CD4-positive, alpha-beta memory T cell (primary cell): Measurements from ENCODE around the gene LHFPL3. TPM values are rescaled to one million over a fixed set of nuclear protein-coding genes. Genes with fewer than 3 reads are reported as not detected.

ENCODE experiments used
- CTCF ChIA-PET: fragments of 350-600 bp; sonication (Branson Sonifier 250); formaldehyde crosslinking; loops from one replicate; lab custom pipeline; 2021; ENCODE audit warnings: inconsistent platforms; ENCODE audit not compliant: partially characterized antibody; lab: Charles Lee
- POLR2A ChIA-PET: fragments of 350-600 bp; sonication (Branson Sonifier 250); formaldehyde crosslinking; loops from one replicate; lab custom pipeline; 2021; ENCODE audit not compliant: partially characterized antibody; lab: Charles Lee
- DNase-seq, 5 donors: peaks; one replicate each; pipeline versions ENCODE4 v3.0.0 to v3.0.0-alpha.2; 2020 to 2022; ENCODE audit warnings: mixed read lengths in 1 of 5
- H3K27ac ChIP-seq: one replicate; pipeline ENCODE4 v1.7.0; 2013; ENCODE audit warnings: low read depth, low read length
- H3K27me3 ChIP-seq: 2 replicates; pipeline ENCODE4 v1.7.0; 2013; ENCODE audit warnings: mild to moderate bottlenecking, low read length, moderate library complexity; ENCODE audit not compliant: insufficient read depth
- H3K36me3 ChIP-seq: 2 replicates; pipeline ENCODE4 v1.7.0; 2013; ENCODE audit warnings: mild to moderate bottlenecking, low read length, moderate library complexity; ENCODE audit not compliant: insufficient read depth
- H3K4me1 ChIP-seq: 2 replicates; pipeline ENCODE4 v1.7.0; 2013; ENCODE audit warnings: mild to moderate bottlenecking, low read length, moderate library complexity; ENCODE audit not compliant: insufficient read depth
- H3K4me3 ChIP-seq, 2 donors: one replicate each; pipeline ENCODE4 v1.7.0; 2013; ENCODE audit warnings: low read length in 2 of 2, mild to moderate bottlenecking in 1 of 2
- H3K9me3 ChIP-seq, 2 donors: one replicate each; pipeline ENCODE4 v1.7.0; 2013; ENCODE audit warnings: low read length in 2 of 2, control low read depth in 1 of 2; ENCODE audit not compliant: control insufficient read depth in 1 of 2
- H3K27ac Mint-ChIP-seq, 7 donors: one replicate each; pipeline ENCODE4 v1.8.0; 2020 to 2021; ENCODE audit warnings: mixed read lengths in 7 of 7, mild to moderate bottlenecking in 6 of 7, inconsistent platforms in 3 of 7, moderate library complexity in 3 of 7
- H3K27me3 Mint-ChIP-seq, 2 donors: one replicate each; pipeline ENCODE4 v1.8.0; 2020 to 2021; ENCODE audit warnings: mixed read lengths in 2 of 2
- H3K36me3 Mint-ChIP-seq, 2 donors: one replicate each; pipeline ENCODE4 v1.8.0; 2020 to 2021; ENCODE audit warnings: mixed read lengths in 2 of 2, inconsistent platforms in 1 of 2, mild to moderate bottlenecking in 1 of 2
- H3K4me1 Mint-ChIP-seq, 4 donors: one replicate each; pipeline ENCODE4 v1.8.0; 2020 to 2021; ENCODE audit warnings: mixed read lengths in 4 of 4, mild to moderate bottlenecking in 1 of 4
- H3K4me3 Mint-ChIP-seq, 8 donors: one replicate each; pipeline ENCODE4 v1.8.0; 2020 to 2021; ENCODE audit warnings: mixed read lengths in 8 of 8, mild to moderate bottlenecking in 7 of 8, moderate library complexity in 6 of 8, inconsistent platforms in 3 of 8
- H3K9me3 Mint-ChIP-seq, 8 donors: one replicate each; pipeline ENCODE4 v1.8.0; 2020 to 2021; ENCODE audit warnings: mixed read lengths in 8 of 8, mild to moderate bottlenecking in 5 of 8, inconsistent platforms in 3 of 8, moderate library complexity in 1 of 8
- intact Hi-C: fragments of 100-400 bp; cut with micrococcal nuclease; formaldehyde crosslinking; loops from one replicate; pipeline ENCODE4 v1.15.1; 2023
- polyA plus RNA-seq, 2 donors: library from polyadenylated mRNA; unstranded; fragments of 300-500 nt; fragmentation: Illumina TruSeq; gene quantifications; one replicate each; pipeline ENCODE4 v1.2.3, GENCODE V29; 2021
- total RNA-seq, 2 experiments: library from RNA; stranded (reverse); gene quantifications; one replicate each; pipeline ENCODE4 v1.2.3, GENCODE V29; 2021

LHFPL3 gene
- total and polyA plus RNA-seq, 4 experiments from 2014 or later, result not detected

DNA sequence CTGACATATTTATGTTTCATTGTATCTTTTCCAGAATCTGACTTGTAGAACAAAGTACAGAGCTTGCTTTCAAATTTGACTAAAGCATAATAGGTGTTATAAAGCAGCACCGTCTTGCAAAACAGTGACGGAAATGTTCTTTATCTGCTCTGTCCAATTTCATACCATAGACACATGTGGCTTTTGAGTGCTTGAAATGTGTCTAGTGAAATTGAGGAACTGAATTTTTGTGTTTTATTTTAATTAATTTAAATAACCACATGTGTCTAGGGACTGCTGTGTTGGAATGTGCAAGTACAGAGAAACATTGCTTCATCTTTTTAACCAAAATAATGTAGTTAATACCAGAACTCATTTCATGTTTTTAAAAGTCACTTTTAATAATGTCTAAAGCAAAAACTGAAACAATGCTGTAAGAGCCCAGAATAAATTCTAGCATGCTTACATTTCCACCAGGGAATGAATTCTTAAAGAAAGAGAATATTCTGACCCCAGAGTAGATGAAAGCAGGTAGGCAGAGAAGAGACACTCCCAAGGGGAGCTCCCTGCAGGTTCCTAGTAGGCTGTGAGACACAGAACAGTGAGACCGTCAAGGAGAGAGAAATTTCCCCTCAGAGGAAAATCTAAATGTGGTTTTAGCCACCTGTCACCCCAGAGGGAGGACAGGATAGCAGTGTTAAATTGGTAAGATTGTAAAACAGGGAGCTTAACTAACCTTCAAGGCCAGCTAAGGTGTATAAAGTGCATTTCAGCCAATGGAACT, 510.3 kb downstream of the LHFPL3 start:
- H3K4me3 ChIP-seq, result no peak overlapping the region
- H3K4me3 Mint-ChIP-seq, result no peak overlapping the region
- intact Hi-C loops, result no loop called here
- H3K36me3 Mint-ChIP-seq, result no peaks in the 10 kb centered on the region
- H3K36me3 ChIP-seq, result no peaks in the 10 kb centered on the region
- no peaks in the 10 kb centered on the region for H3K4me1 Mint-ChIP-seq
- ChIA-PET CTCF (interaction anchor here (2.2 kb wide), 1 partner anchor 10 kb away, joined by 13 read pairs; no protein-coding TSS in a partner anchor), POLR2A (no interaction called here)
- no peaks in the 10 kb centered on the region for H3K27me3 ChIP-seq
- H3K27ac ChIP-seq, result no peak overlapping the region
- peaks cover 12 to 22% of the 10 kb centered on the region in 2 donors for H3K27me3 Mint-ChIP-seq
- H3K27ac Mint-ChIP-seq, result no peak overlapping the region
- no peaks in the 10 kb centered on the region for H3K9me3 Mint-ChIP-seq
- no peak for DNase-seq
- no peaks in the 10 kb centered on the region for H3K9me3 ChIP-seq
- no peaks in the 10 kb centered on the region for H3K4me1 ChIP-seq

DNA sequence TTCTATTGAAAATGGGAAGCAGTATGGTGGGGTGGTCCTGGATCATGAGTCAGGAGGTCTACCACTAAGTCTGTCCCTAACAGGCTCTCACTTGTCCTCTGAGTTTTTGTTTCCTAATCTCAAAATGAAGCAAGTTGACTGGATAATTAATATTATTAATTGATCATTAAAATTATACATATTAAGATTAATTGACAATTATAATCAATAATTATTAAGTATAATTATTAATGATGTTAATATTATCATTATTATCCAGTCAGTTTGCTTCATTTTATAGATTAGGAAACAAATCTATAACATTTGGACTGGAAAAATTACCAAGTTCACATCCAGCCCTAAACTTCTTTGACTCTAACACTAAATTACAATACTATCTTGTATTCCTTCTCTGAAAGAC, 511.4 kb downstream of the LHFPL3 start:
- H3K27ac ChIP-seq, result no peak overlapping the region
- no peak overlapping the region for H3K4me3 Mint-ChIP-seq
- peaks cover 16% of the 10 kb centered on the region in 2 donors for H3K27me3 Mint-ChIP-seq
- no peaks in the 10 kb centered on the region for H3K36me3 ChIP-seq
- no peaks in the 10 kb centered on the region for H3K36me3 Mint-ChIP-seq
- H3K4me1 ChIP-seq, result no peaks in the 10 kb centered on the region
- H3K4me1 Mint-ChIP-seq, result no peaks in the 10 kb centered on the region
- intact Hi-C loops, result no loop called here
- DNase-seq, result no peak
- H3K9me3 Mint-ChIP-seq, result no peaks in the 10 kb centered on the region
- no peak overlapping the region for H3K27ac Mint-ChIP-seq
- CTCF ChIA-PET, result interaction anchor here (2.2 kb wide), 1 partner anchor 9 kb away, joined by 13 read pairs; no protein-coding TSS in a partner anchor
- no peaks in the 10 kb centered on the region for H3K9me3 ChIP-seq
- H3K4me3 ChIP-seq, result no peak overlapping the region
- POLR2A ChIA-PET, result no interaction called here
- H3K27me3 ChIP-seq, result no peaks in the 10 kb centered on the region

DNA sequence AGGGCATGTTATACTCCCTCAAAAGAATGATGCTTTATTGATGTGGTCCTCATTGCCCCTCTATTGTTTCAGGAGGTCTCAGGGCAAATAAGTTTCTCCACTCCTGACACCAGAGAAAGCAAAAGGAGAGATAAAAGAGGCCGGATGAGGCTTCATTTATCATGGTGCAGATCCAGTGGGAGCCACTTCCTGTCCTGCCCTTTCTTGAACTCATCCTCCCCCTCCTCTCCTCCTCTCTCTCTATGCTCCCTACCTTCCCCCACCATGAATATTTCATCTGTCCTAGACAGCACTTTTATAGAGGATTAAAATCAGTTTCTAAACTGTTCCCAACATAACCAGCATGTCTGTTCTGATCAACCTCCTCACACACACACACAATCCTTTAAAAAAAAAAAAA, 513.4 kb downstream of the LHFPL3 start:
- ChIA-PET CTCF (interaction anchor here (1.2 kb wide), 1 partner anchor 41 kb away, joined by 3 read pairs; no protein-coding TSS in a partner anchor), POLR2A (no interaction called here)
- Histone ChIP-seq H3K27me3 (no peaks in the 10 kb centered on the region), H3K4me1 (no peaks in the 10 kb centered on the region), H3K27ac (no peak overlapping the region), H3K9me3 (no peaks in the 10 kb centered on the region), H3K36me3 (no peaks in the 10 kb centered on the region), H3K4me3 (no peak overlapping the region)
- intact Hi-C loops, result no loop called here
- H3K4me3 Mint-ChIP-seq, result no peak overlapping the region
- no peak overlapping the region for H3K27ac Mint-ChIP-seq
- H3K27me3 Mint-ChIP-seq, result peaks cover 17 to 28% of the 10 kb centered on the region in 2 donors
- H3K4me1 Mint-ChIP-seq, result no peaks in the 10 kb centered on the region
- no peaks in the 10 kb centered on the region for H3K36me3 Mint-ChIP-seq
- no peak for DNase-seq
- H3K9me3 Mint-ChIP-seq, result no peaks in the 10 kb centered on the region

DNA sequence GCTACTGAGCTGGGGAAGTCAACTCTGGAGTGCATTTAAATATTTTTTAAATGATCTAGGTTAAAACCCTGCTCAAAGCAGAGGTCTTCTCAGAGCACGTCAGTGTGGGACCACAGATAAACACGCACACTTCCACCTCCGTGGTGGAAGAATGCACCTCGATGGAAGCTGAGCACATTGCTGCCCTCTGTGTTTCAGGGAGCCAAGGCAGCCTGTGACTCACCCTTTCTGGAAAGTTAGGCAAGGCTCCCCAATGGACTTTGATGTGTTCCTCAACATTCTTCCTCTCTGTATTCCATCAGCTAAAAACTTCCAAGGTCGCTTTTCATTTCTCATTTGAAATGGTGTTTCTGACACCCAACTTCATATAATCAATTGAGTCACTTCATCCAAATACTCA, 514.8 kb downstream of the LHFPL3 start:
- H3K4me1 Mint-ChIP-seq, result no peaks in the 10 kb centered on the region
- Histone ChIP-seq H3K4me1 (no peaks in the 10 kb centered on the region), H3K9me3 (no peaks in the 10 kb centered on the region), H3K36me3 (no peaks in the 10 kb centered on the region), H3K27ac (no peak overlapping the region), H3K4me3 (no peak overlapping the region), H3K27me3 (no peaks in the 10 kb centered on the region)
- POLR2A ChIA-PET, result no interaction called here
- H3K4me3 Mint-ChIP-seq, result no peak overlapping the region
- intact Hi-C loops, result no loop called here
- H3K27me3 Mint-ChIP-seq, result peaks cover 17 to 26% of the 10 kb centered on the region in 2 donors
- no peak overlapping the region for H3K27ac Mint-ChIP-seq
- DNase-seq, result no peak
- CTCF ChIA-PET, result interaction anchor here (0.9 kb wide), 1 partner anchor 9 kb away, joined by 3 read pairs; no protein-coding TSS in a partner anchor
- no peaks in the 10 kb centered on the region for H3K36me3 Mint-ChIP-seq
- H3K9me3 Mint-ChIP-seq, result no peaks in the 10 kb centered on the region

DNA sequence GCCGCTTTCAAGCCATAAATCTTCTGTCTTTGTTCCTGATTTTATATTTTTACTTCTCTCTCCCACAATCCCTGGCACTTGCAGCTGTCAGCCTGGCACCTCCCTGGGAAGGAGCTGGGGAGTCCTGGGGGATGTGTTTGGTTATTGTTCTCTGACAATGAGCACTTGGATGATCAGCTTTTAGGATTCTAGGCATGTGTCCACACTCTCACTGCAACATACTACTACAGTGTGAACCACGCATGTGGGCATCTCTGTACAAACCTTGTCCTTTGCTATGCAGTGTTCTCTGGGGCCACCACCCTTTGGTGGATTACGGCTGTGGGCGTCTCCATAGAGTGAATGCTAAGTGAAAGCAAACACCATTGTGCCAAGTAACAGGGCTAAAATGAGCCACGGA, 517.2 kb downstream of the LHFPL3 start:
- H3K36me3 Mint-ChIP-seq, result no peaks in the 10 kb centered on the region
- no peaks in the 10 kb centered on the region for H3K27me3 ChIP-seq
- H3K27me3 Mint-ChIP-seq, result peaks cover 20 to 24% of the 10 kb centered on the region in 2 donors
- H3K27ac Mint-ChIP-seq, result no peak overlapping the region
- no peaks in the 10 kb centered on the region for H3K36me3 ChIP-seq
- no peak for DNase-seq
- no peaks in the 10 kb centered on the region for H3K4me1 ChIP-seq
- no peak overlapping the region for H3K27ac ChIP-seq
- ChIA-PET CTCF (interaction anchor here (4.3 to 5.2 kb wide), 2 partner anchors 17 to 615 kb away, joined by 35 to 36 read pairs; no protein-coding TSS in a partner anchor), POLR2A (no interaction called here)
- H3K4me3 Mint-ChIP-seq, result no peak overlapping the region
- H3K4me1 Mint-ChIP-seq, result no peaks in the 10 kb centered on the region
- no peaks in the 10 kb centered on the region for H3K9me3 Mint-ChIP-seq
- H3K4me3 ChIP-seq, result no peak overlapping the region
- intact Hi-C loops, result no loop called here
- no peaks in the 10 kb centered on the region for H3K9me3 ChIP-seq

DNA sequence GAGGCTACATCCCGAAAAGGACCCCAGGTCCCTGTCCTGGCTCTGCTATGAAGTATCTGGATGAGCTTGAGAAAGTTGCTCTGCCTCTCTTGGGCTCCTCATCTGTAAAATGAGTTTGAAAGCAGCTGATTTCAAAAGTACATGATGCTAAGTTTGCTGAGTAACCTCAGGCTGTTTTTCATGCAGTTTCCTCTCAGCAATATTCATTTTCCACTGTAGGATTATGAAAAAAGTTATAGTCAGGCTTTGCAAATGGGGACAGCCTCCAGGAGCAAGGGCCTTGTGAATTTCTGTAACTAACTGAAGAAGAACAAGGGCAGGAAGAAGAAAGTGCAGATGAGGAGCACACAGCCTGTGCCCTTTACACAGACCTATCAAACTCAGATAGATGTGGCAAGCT, 518.3 kb downstream of the LHFPL3 start:
- no peaks in the 10 kb centered on the region for H3K36me3 Mint-ChIP-seq
- H3K4me1 Mint-ChIP-seq, result no peaks in the 10 kb centered on the region
- no peak overlapping the region for H3K4me3 Mint-ChIP-seq
- no peaks in the 10 kb centered on the region for H3K27me3 ChIP-seq
- no peak overlapping the region for H3K27ac ChIP-seq
- peak in 1 of 5 donors; percentile 33 for DNase-seq
- H3K27ac Mint-ChIP-seq, result no peak overlapping the region
- intact Hi-C loops, result no loop called here
- no peak overlapping the region for H3K4me3 ChIP-seq
- no peaks in the 10 kb centered on the region for H3K4me1 ChIP-seq
- no peaks in the 10 kb centered on the region for H3K9me3 Mint-ChIP-seq
- ChIA-PET CTCF (interaction anchor here (1.0 to 5.2 kb wide), 7 partner anchors 11 to 1273 kb away, joined by 3 to 36 read pairs (median 15); no protein-coding TSS in a partner anchor), POLR2A (no interaction called here)
- no peaks in the 10 kb centered on the region for H3K9me3 ChIP-seq
- H3K27me3 Mint-ChIP-seq, result peaks cover 20 to 21% of the 10 kb centered on the region in 2 donors
- H3K36me3 ChIP-seq, result no peaks in the 10 kb centered on the region

DNA sequence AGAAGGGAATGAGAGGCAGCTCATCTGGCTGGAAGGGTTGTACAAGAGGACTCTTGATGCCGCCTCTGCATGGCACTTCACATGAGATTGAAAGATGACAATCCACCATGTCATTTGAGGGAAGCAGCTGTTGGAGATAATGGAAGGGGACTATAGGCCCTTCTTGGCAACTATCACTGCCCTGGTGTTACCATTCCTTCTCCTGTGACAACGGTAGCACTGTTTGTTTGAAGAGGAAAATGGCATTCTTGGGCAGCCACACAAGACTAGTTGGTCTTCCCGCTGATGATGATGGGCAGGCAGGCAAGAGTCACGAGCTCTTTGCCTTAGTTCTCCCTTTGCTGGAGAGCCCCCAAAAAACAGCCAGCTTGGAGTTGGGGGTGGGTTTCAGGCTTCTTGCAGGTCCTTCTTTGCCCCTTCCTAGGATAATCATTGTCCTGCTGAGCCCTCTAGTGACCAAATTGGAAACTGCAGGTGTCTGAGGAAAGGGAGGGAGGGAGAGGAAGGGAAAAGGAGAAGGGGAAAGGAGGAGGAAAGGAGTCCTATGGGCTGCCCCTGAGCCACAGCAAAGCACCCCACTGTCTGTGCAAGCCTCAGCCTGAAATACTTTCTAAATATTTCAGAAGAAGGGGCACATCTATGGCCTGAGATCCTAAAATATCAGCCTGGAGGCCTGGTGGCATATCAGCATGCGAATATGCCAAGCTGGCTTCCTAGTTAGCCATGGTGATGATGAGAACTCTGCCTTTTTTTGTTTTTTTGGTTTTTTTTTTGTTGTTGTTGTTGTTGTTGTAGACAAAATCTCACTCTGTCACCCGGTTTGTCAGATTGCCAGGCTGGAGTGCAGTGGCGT, 520.0 kb downstream of the LHFPL3 start:
- intact Hi-C loops, result loop anchor here (1.0 kb wide), 1 partner anchor 617 kb away; no protein-coding TSS in a partner anchor
- Mint-ChIP-seq H3K27me3 (peaks cover 19 to 20% of the 10 kb centered on the region in 2 donors), H3K9me3 (no peaks in the 10 kb centered on the region), H3K27ac (no peak overlapping the region), H3K36me3 (no peaks in the 10 kb centered on the region), H3K4me1 (no peaks in the 10 kb centered on the region), H3K4me3 (no peak overlapping the region)
- ChIA-PET POLR2A (no interaction called here), CTCF (interaction anchor here (0.7 to 5.2 kb wide), 17 partner anchors 8 to 1275 kb away, joined by 3 to 36 read pairs (median 6); no protein-coding TSS in a partner anchor)
- H3K36me3 ChIP-seq, result no peaks in the 10 kb centered on the region
- H3K27ac ChIP-seq, result no peak overlapping the region
- no peaks in the 10 kb centered on the region for H3K9me3 ChIP-seq
- peak; percentile 26 to 46 (median 36) for DNase-seq
- H3K4me3 ChIP-seq, result no peak overlapping the region
- no peaks in the 10 kb centered on the region for H3K4me1 ChIP-seq
- no peaks in the 10 kb centered on the region for H3K27me3 ChIP-seq
